K562 (cell line): Measurements from ENCODE around the gene LTB4R2. TPM values are rescaled to one million over a fixed set of nuclear protein-coding genes. Genes with fewer than 3 reads are reported as not detected.

ENCODE experiments used
- ARHGAP35 ChIP-seq: fragments of 450-650 bp; IDR thresholded peaks from 2 replicates; pipeline ENCODE4 v1.6.1; 2018; ENCODE audit not compliant: partially characterized antibody
- ATF7 ChIP-seq: fragments of 450-650 bp; IDR thresholded peaks from 2 replicates; pipeline ENCODE4 v1.7.1; 2014; ENCODE audit warnings: mild to moderate bottlenecking, moderate library complexity
- CBX2 ChIP-seq: fragments of 200-600 bp; sonication (generic); IDR thresholded peaks from one replicate; pipeline ENCODE4 v1.6.1; 2012; ENCODE audit warnings: mild to moderate bottlenecking, low read length, inconsistent platforms; ENCODE audit not compliant: insufficient read depth, poor library complexity, severe bottlenecking
- EWSR1 ChIP-seq: fragments of 450-650 bp; IDR thresholded peaks from 2 replicates; pipeline ENCODE4 v1.6.1; 2018; ENCODE audit warnings: borderline replicate concordance, mild to moderate bottlenecking, low read depth, moderate library complexity; ENCODE audit not compliant: partially characterized antibody
- FOXJ2 ChIP-seq: fragments of 200-800 bp; sonication (Bioruptor generic); IDR thresholded peaks from 2 replicates; pipeline ENCODE4 v1.6.1; 2016; ENCODE audit warnings: missing genetic modification characterization, missing compliant biosample characterization
- FOXO4 ChIP-seq: fragments of 450-650 bp; formaldehyde crosslinking; IDR thresholded peaks from 2 replicates; pipeline ENCODE4 v1.4.0; 2020; ENCODE audit warnings: mild to moderate bottlenecking, moderate library complexity
- GABPA ChIP-seq: fragments of 200-800 bp; sonication (Bioruptor generic); conservative IDR thresholded peaks from 2 replicates; pipeline ENCODE4 v1.6.1; 2016; ENCODE audit warnings: low read depth, missing genetic modification characterization, missing compliant biosample characterization
- GABPB2 ChIP-seq: fragments of 250-450 bp; sonication (Bioruptor Pico); conservative IDR thresholded peaks from 2 replicates; pipeline ENCODE4 v1.5.1; 2021; ENCODE audit warnings: mild to moderate bottlenecking
- HDAC2 ChIP-seq: fragments of 450-650 bp; IDR thresholded peaks from 2 replicates; pipeline ENCODE4 v1.6.1; 2016; ENCODE audit warnings: mild to moderate bottlenecking
- HDGF ChIP-seq: fragments of 450-650 bp; IDR thresholded peaks from 2 replicates; pipeline ENCODE4 v1.6.1; 2016
- HIVEP1 ChIP-seq: fragments of 250-450 bp; sonication (Bioruptor Pico); IDR thresholded peaks from 2 replicates; pipeline ENCODE4 v1.4.0; 2020; ENCODE audit warnings: mild to moderate bottlenecking
- KHSRP ChIP-seq: fragments of 450-650 bp; IDR thresholded peaks from 2 replicates; pipeline ENCODE4 v1.6.1; 2017
- PML ChIP-seq: IDR thresholded peaks from 2 replicates; pipeline ENCODE4 v1.6.1; 2012; ENCODE audit warnings: low read length, inconsistent platforms
- RAD51 ChIP-seq: fragments of 450-650 bp; IDR thresholded peaks from 2 replicates; pipeline ENCODE4 v1.7.1; 2016; ENCODE audit warnings: low read depth, mild to moderate bottlenecking, borderline replicate concordance
- SIN3B ChIP-seq: fragments of 450-650 bp; IDR thresholded peaks from 2 replicates; pipeline ENCODE4 v1.6.1; 2017; ENCODE audit warnings: low read depth, mild to moderate bottlenecking, moderate library complexity
- SLC30A9 ChIP-seq: fragments of 250-450 bp; sonication (Bioruptor Pico); IDR thresholded peaks from 2 replicates; pipeline ENCODE4 v1.8.0; 2022; ENCODE audit warnings: mild to moderate bottlenecking, moderate library complexity
- TAF15 ChIP-seq: fragments of 200-400 bp; formaldehyde crosslinking; IDR thresholded peaks from 2 replicates; pipeline ENCODE4 v1.6.1; 2017; ENCODE audit warnings: mild to moderate bottlenecking, low read depth, low read length, moderate library complexity
- THAP12 ChIP-seq: fragments of 250-450 bp; sonication (Bioruptor Pico); IDR thresholded peaks from 2 replicates; pipeline ENCODE4 v1.9.0; 2021; ENCODE audit warnings: mild to moderate bottlenecking, inconsistent platforms
- ZBTB11 ChIP-seq, 3 experiments: fragments of 200-800 bp in 1 of 3; fragments of 250-450 bp in 1 of 3; fragments of 450-650 bp in 1 of 3; sonication (Bioruptor Pico) in 1 of 3; sonication (Bioruptor generic) in 1 of 3; formaldehyde crosslinking in 1 of 3; IDR thresholded peaks; 2 replicates each; pipeline versions ENCODE4 v1.6.1 to v1.8.0; 2016 to 2022; ENCODE audit warnings: mild to moderate bottlenecking in 2 of 3, missing genetic modification characterization in 2 of 3, missing compliant biosample characterization in 1 of 3, moderate library complexity in 1 of 3
- ZEB2 ChIP-seq: fragments of 450-650 bp; IDR thresholded peaks from 2 replicates; pipeline ENCODE4 v1.6.1; 2016
- ZNF12 ChIP-seq: sonication (generic); formaldehyde crosslinking; IDR thresholded peaks from 2 replicates; pipeline ENCODE4 v1.4.0; 2020; ENCODE audit warnings: mild to moderate bottlenecking, missing genetic modification reagents
- polyA plus RNA-seq, 8 experiments: library from polyadenylated mRNA; depleted of rRNA in 4 of 8; stranded (reverse) in 5 of 8; unstranded in 3 of 8; fragments of >200 nt; fragmentation: Nextera tagmentation in 2 of 8; fragmentation: Illumina TruSeq in 1 of 8; extraction: Ambion mirVana in 2 of 8; extraction: Trizol in 1 of 8; gene quantifications; 2 replicates each; pipeline versions ENCODE4 v1.2.1 to v1.2.3, GENCODE V29; 2011 to 2014; ENCODE audit warnings: inconsistent platforms in 1 of 8, missing spikeins in 1 of 8
- total RNA-seq, 7 experiments: library from RNA; depleted of rRNA in 6 of 7; stranded (reverse); fragments of >200 nt in 6 of 7; fragmentation: Illumina TruSeq in 2 of 7; extraction: Trizol in 2 of 7; gene quantifications; 2 replicates each; pipeline versions ENCODE4 v1.2.1 to v1.2.3, GENCODE V29; 2011 to 2021; ENCODE audit warnings: low replicate concordance in 1 of 7

The LTB4R2 gene
- total and polyA plus RNA-seq, 9 of the 15 experiments (the other 6 are each of a cell fraction or from before 2014, with no cell fraction given) = 0.03 to 11.6 (median 2.8) TPM; not detected in 1

DNA sequence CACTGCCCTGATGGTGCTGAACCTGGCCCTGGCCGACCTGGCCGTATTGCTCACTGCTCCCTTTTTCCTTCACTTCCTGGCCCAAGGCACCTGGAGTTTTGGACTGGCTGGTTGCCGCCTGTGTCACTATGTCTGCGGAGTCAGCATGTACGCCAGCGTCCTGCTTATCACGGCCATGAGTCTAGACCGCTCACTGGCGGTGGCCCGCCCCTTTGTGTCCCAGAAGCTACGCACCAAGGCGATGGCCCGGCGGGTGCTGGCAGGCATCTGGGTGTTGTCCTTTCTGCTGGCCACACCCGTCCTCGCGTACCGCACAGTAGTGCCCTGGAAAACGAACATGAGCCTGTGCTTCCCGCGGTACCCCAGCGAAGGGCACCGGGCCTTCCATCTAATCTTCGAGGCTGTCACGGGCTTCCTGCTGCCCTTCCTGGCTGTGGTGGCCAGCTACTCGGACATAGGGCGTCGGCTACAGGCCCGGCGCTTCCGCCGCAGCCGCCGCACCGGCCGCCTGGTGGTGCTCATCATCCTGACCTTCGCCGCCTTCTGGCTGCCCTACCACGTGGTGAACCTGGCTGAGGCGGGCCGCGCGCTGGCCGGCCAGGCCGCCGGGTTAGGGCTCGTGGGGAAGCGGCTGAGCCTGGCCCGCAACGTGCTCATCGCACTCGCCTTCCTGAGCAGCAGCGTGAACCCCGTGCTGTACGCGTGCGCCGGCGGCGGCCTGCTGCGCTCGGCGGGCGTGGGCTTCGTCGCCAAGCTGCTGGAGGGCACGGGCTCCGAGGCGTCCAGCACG is 6.1 kb downstream of the LTB4R2 start (continued):
- TF ChIP-seq FOXO4 (no peak; the same call in 1 of the 2 replicates), HIVEP1 (CRISPR knock-in tag) (no peak), KHSRP (no peak), GABPB2 (CRISPR knock-in tag) (no peak), FOXJ2 (no peak), ARHGAP35 (no peak), ATF7 (0 out of 2 replicates have a peak, but pooled peaks have one; percentile 32), TAF15 (no peak), CBX2 (no peak), THAP12 (CRISPR knock-in tag) (peak; percentile 42; the same call in 1 of the 2 replicates), HDAC2 (no peak), ZEB2 (no peak), HDGF (no peak), RAD51 (peak; percentile 20; the same call in 1 of the 2 replicates), ZBTB11 (CRISPR knock-in tag; IDR thresholded peaks at IDR 0.05) (peak in 1 of 3 experiments; percentile 27; a peak in 1 of 6 replicates), SIN3B (no peak), ZNF12 (CRISPR knock-in tag) (peak; percentile 59; the same call in 1 of the 2 replicates), GABPA (tag) (peak; percentile 54; the same call in 1 of the 2 replicates), EWSR1 (no peak), SLC30A9 (CRISPR knock-in tag) (no peak), PML (no peak)
